Activated T-helper 1 cell treated with Interleukin-2 at 50 U/mL for 16 hours (primary cell): ENCODE results near the gene HSPB7.
"Not testable (repeated sequence)": the region's sequence is repeated elsewhere in the genome, so short reads cannot be mapped to it uniquely, and the experiment has no call there.

Experiments
- DNase-seq: peaks from one replicate; pipeline ENCODE4 v3.0.0-alpha.2; 2020; ENCODE audit warnings: low read depth

HSPB7 gene

DNA sequence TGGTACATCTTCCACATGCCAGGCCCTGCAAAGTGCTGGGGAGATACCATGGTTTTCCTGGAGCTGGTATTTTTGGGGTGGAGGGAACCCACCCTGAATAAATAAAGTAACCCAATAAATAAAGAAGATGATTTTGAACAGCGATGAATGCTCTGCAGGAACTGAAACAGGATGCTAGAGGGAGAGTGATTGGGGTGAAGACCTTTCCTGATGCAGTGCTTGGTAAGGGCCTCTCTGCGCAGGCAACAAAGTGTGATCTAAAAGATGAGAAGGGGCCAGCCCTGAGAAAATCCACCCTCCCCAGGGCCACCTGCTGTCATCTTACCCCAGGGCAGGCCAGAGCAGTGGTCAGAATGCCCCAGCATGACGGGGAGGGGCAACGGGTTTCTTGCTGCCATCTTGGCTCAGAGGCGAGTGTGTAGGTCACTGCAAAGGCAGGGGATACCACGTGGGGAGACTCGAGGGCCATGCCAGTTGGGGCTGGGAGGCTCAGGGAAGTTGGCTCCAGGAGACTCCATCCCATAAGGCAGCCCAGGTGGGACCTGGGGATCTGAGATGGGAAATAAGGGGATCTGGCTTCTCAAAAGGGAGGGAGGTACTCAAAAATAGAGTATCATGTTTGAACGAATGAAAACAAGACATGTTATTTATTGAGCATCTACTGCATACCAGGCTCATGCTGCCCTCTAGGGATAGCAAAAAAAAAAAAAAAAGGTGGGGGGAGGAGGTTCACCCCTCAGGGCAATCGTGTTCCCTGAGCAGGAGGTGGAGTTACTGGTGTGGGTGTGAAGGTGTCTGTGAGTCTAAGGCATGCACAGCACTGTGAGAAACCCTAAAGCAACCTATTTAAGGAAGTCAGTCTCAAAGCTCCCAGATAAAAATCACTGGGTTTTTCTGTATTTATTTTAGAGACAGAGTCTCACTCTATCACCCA lies 11.0 kb downstream of the HSPB7 start:
- no peak for DNase-seq

DNA sequence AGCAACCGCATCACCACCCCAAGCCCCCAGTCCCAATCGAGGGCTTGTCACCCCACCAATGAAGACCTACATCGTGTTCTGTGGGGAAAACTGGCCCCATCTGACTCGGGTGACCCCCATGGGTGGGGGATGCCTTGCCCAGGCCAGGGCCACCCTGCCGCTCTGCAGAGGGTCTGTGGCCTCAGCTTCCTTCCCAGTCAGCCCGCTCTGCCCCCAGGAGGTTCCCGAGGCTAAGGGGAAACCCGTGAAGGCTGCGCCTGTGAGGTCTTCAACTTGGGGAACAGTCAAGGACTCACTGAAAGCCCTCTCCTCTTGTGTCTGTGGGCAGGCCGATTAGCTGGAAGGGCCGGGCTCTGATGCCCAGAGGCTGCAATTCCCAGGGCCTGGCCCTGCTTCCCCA lies 11.8 kb downstream of the HSPB7 start:
- no peak for DNase-seq

DNA sequence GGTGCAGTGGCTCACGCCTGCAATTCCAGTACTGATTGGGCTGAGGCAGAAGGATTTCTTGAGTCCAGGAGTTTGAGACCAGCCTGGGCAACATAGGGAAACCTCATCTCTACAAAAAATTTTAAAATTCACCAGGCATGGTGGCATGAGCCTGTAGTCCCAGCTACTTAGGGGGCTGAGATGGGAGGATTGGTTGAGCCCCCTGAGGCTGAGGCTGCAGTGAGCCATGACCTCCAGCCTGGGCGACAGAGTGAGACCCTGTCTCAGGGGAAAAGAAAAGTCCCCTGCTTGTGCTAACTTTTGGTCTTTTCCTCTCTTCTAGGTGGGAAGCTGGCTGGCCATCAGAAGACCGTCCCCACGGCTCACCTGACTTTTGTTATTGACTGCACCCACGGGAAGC lies 12.2 kb downstream of the HSPB7 start:
- DNase-seq: no peak

DNA sequence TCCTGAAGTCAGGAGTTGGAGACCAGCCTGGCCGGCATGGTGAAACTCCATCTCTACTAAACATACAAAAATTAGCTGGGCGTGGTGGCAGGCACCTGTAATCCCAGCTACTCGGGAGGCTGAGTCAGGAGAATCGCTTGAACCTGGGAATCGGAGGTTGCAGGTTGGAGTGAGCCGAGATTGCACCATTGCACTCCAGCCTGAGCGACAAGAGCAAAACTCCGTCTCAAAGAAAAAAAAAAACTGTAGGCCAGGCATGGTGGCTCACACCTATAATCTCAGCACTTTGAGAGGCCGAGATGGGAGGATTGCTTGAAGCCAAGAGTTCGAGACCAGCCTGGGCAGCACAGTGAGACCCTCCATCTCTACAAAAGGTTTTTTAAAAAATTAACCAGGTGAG lies 16.6 kb downstream of the HSPB7 start:
- DNase-seq: not testable (repeated sequence)

DNA sequence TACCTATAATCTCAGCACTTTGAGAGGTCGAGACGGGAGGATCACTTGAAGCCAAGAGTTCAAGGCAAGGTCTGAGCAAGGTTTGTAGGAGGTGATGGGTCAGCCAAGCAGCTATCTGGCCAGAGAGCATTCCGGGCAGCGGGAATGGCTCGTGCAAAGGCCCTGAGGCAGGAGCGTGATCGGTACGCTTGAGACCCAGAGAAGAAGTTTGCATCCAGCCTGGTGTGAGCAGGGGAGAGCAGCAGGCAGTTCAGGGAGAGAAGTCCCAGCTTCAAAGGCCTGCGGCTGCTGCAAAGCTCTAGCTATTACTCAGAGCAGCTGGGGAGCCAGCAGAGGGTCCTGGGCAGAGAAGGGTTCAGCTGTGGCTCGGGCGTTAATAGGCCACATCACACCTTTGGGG lies 18.9 kb downstream of the HSPB7 start:
- no peak for DNase-seq

DNA sequence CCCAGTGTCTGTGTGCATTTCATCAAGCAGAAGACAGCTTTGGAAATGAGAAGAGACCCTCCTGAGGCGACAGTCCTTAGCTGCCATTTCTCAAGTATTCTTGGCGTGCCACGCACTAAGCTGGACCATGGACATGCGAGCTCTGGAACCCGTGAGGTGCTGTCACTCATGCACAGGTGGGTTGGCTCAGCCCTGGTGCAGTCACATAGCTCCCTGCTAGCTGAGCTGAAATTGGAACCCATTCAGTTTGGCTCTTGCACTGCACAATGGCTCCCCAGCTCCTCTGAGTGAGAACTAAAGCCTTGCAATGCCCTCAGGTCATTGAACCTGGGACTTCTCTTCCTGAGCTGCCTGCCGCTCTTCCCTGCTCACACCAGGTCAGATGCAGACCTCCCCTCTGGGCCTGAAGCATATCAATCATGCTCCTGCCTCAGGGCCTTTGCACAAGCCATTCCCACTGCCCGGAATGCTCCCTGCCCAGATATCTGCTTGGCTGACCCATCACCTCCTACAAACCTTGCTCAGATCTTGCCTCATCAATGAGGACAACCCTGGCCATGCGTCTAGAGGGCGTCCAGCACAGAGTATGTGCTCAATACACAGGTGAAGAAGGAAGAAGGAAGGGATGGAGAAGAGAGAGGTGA lies 20.1 kb downstream of the HSPB7 start:
- DNase-seq: no peak

DNA sequence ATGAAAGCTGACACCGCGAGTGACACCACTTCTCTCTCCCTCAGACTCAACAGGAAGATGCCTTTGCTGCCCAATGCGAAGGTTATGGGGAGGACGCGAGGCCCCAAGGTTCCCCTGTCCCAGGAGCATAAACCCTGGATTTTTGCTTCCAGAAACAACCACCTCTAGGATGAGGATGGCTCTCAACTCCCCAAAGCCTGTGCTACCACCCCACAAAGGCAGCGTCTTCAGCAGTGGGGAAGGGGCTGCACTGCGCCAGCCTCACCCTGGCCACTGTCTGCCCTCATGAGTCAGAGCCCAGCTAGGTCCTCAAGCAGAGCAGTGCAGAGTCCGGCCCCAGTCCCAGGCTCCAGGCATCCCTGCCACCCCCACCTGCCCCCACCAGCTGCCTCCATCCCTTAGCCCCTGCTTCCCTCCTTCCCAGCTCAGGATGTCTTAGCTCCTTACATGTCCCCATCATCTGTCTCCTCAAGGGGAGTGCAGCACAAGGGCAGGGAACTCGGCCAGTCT lies 20.7 kb downstream of the HSPB7 start:
- DNase-seq: no peak

DNA sequence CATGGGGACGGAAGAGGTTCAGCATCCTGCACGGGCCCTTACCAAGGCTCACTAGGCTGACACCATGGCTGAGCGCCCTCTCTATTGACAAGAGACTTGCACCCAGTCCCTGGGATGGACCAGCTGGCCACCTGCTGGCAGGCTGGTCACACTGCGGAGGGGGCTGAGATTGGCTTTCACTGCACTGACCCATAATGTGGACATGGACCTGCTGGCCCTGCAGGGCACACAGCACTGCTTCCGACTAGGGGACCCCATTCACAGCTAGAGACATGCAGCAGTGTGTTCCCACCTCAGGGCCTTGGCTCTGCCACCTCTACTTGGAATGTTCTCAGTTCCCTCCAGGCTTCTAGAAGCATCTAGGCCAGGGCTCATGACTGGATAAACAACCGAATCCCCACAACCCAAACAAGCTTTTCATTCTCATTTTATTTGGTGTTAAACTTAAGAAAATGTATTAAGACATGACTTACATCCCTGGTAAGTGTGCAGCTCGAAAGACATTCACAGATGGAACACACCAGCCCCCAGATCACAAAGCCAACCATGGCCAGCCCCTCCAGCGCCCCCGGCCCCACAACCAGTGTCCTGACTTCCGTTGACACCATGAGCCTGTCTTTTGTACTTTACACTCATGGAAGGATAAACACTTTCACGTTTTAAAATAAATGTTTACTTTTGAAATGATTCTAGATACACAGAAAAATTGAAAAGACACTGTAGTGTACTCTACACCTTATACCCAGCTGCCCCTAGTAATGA lies 23.1 kb downstream of the HSPB7 start:
- no peak for DNase-seq

DNA sequence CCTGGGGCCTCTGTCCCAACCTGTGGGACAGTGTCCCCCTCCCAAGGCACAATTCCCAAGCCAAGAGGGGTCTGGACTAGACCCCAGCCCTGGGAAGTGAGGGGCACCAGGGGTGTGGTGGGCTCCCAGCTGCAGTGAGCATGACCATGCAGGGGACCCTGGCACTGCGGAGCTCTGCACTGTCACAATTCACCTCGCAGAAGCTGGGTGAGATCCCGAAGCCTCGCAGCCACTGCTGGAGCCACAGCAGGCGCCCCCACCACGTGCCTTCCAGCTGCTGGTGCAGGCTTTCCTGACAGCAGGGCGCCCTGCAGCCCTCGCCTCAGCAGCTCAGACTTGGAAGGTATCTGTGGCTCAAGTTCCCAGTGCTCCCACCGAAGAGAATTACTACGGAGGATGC lies 23.8 kb downstream of the HSPB7 start:
- DNase-seq: no peak

DNA sequence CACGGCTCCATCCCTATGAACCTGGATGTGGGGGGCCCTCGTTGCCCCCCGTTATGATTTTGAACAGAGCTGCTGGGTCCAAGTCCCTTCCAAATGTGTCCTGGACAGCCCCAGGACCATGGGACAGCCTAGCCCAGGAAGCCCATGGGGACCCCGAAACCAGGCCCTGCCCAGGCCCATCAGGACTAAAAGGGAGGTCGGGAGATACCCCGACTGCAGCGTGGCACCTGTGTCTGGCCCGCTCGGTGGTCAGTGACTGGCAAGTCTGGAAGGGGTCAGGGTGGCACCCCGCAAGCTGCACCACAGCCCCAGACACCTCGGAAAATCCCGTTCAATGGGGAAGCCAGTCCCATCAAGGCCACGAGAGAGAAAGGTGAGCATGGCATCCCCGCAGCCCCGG lies 24.2 kb downstream of the HSPB7 start:
- no peak for DNase-seq

DNA sequence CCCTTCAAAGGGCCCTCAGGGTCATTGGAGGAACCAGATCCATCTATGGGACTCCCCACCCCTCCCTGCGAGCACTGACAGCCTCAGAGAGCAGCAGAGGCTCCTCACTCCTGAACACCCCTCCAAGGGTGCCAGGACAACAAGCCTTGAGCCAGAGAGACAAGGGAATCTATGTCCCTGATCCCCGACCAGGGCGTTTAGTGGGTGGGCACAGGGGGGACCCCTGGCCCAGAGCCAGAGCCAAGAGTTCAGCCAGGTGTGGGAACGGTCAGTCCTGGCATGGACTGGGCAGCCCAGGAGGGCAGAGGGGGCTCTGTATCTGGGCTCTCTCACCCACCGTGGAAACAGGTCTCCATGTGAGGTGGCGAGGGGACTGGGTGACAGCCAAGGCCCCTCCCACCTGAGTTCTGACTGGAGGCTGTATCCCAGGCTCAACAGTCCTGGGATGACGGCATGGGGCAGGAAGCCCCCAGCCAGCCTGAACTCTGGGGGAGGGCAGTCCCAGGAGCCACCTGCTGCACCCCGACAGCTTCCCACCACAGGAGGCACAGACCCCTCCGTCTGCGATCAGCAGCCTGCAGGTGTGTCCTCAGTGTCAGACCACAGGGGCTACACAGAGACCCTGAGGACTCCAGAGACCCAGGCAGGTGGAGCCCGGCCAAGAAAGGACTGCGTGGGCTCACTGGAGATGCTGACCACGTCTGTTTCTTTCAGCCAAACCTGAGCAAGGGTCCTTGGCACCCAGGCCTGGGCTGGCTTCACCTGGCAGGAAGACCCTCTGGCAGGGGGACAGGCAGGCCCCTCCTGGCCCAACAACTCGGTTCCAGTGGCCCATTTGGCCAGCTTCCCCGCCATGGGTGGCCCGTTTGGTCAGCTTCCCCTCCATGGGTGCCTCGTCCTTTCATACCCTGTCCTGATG lies 25.0 kb downstream of the HSPB7 start:
- no peak for DNase-seq

DNA sequence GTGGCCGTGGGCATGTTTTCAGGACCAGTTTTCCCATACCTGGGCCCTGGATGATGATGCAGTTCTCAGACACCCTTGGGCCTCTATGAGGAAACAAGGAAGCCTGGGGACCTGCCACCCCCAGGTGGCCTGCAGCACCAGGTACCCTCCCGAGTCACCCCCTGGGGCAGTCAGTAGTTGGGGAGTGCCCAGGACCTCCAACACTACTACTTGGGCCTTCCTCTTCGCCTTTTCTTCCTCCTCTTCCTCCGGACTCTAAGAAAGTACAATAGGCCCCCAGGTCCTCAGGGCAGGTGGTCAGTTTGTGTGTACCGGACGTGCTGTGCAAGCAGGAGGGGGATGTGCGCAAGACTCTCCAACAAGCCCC lies 25.7 kb downstream of the HSPB7 start:
- no peak for DNase-seq

DNA sequence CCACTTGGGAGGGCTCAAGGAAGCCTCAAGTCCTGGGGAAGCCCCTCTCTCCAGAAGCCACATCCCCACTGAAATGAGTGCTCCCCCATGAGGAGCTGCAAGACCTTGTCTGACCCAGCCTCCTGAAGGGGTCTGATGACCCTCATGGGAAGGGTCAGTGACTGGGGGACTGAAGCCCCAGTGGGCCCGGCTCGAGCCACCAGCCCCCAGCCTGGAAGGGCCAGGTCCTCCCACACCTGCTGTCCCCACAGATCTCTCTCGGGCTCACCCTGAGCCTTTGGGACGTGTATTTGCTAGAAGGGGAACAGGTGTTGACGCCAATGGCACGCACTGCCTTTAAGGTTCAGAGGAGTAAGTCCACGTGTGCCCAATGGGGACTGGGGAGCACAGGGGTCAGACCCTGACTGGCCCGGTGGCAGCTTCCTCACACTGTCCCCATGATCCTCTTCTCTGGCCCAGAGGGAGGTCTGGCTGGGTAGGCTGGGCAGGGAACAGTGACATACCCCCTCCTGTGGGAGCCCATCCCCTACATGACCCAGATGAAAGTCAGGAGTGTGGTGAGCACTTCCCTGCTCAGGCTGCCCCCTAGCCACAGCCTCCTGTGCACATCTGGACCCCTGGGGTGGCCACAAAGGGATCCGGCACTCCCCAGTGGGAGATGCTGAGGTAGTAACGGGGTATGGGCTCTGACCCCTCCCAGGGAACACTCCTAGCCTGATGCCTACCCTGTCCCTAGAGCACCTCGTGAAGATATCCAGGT lies 26.2 kb downstream of the HSPB7 start:
- no peak for DNase-seq

DNA sequence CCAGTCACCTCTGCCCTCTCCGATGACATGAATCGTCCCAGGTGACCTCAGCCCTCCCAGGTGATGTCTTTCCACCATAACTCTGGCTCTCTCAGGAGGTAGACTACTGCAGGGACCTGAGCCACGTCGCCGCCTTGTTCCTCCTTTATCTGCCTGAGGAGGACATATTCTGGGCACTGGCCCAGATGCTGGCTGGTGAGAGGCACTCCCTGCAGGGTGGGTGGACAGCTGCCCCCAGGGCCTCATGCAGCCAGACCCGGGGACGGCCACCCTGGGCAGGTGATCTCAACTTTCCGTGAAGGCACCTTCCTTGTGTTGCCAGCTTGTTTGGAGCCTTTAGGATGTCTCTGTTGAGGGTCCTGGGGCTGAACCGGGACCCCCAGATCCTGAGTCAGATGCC lies 28.1 kb downstream of the HSPB7 start:
- DNase-seq: no peak

DNA sequence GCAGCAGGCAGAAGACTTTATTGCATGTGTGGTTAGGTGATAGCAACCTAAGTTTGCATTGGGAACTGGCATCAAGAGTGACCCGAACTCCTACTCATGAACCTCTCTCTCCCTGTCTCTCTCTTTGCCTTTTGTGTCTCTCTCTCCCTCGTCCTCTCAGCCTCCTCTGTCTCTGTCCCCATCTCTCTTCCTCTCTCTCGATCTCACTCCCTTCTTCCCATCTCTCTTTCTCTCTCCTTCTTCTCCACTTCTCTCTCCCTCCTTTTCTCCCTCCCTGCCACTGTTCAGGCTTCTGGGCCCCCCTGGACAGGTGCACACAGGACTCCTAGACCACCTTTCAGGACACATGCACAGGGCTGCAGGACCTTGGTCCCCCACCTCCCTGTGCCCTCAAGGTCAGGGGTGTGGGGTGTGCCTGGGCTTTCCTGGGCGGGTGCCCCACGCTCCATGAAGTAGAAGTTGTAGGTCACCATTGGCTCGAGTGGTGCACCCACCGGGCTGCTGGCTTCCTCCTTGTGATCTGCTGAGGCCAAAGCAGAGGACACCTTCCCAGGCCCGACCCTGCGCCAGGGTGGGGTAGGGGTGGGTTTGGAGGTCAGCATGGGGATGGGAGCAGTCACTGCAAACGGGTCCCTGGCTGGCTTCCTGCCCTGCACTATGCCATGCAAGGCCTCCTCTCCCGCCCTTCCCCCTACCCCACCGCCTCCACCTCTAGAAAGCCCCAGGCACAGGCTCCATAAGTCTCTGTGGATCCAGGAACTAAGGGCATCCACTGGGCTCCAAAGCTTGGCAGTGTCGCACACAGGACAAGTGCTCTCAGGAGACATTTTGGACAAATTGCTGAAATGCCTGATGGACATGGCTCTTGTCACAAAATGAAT lies 28.7 kb downstream of the HSPB7 start:
- no peak for DNase-seq

DNA sequence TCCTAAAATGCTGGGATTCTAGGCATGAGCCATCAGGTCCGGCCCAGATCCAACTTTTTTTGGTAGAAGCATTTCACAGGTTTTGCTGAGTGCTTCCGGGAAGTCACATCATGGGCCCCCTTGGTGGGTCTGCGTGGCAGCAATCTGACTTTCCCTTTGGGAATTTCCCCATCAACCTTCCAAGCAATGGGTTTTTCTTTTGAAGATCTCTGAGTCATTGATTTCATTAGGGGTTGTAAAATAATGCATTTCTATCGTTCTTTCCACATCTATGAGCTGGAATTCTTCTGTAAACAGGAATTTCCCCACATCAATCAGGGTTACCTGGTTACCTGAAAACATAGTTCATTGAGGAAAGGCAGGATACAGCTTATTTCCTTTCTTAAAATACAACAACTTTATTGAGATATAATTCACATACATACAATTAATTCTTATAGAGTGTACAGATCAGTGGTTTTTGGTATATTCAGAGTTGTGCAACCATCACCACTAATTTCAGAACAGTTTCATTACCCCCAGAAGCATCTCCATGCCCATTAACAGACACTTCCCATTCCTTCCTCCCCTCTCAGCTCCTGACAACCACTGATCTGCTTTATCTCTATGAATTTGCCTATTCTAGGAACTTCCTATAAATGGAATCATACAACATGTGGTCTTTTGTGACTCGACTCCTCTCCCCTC lies 32.1 kb downstream of the HSPB7 start:
- no peak for DNase-seq

DNA sequence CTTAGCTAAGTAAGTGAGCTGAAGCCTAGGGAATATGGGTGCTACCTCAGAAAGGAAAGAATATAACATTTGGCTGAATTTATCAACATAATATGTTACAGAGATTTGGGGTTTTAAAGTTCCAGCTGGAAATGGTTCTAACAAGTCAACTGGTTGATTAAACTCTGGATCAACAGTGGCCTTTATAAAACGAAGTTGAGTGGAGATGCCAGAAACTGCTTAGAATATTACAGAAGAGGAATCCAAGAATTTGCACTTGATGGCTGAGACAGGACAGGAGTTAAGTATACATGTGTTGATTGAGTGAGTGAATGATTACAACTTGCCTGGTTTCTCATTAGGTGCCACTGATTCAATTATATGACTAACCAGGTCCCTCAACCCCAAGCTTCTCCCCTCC lies 34.6 kb downstream of the HSPB7 start:
- no peak for DNase-seq

DNA sequence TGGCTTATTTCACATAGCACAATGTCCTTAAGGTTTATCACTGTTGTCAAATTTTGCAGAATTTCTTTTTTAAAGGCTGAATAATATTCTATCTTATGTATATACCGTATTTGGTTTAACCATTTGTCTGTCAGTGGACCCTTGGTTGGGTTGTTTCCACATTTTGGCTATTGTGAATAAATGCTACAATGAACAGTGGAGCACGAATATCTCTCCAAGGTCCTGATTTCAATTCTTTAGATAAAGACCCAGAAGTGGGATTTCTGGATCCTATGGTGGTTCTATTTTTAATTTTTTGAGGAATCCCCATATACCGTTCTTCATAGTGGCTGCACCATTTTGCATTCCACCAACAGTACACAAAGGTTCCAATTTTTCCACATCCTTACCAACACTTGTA lies 36.2 kb downstream of the HSPB7 start:
- DNase-seq: no peak

DNA sequence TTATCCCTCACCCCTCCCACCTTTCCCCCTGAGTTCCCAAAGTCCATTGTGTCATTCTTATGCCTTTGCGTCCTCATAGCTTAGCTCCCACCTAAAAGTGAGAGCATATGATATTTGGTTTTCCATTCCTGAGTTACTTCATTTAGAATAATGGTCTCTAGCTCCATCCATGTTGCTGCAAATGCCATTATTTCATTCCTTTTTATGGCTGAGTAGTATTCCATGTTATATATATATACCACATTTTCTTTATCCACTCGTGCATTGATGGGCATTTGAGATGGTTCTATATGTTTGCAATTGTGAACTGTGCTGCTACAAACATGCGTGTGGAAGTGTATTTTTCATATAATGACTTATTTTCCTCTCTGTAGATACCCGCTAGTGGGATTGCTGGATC lies 39.9 kb downstream of the HSPB7 start:
- DNase-seq: not testable (repeated sequence)
